Measurements from ENCODE around the gene GPR137B. TPM values are rescaled to one million over a fixed set of nuclear protein-coding genes. Genes with fewer than 3 reads are reported as not detected.
A peak's percentile ranks its signal among the peaks of the same experiment; 100 is the strongest.

Gene GPR137B
- total RNA-seq, 2 experiments from 2014 or later, result 4.9 to 5.0 TPM

DNA sequence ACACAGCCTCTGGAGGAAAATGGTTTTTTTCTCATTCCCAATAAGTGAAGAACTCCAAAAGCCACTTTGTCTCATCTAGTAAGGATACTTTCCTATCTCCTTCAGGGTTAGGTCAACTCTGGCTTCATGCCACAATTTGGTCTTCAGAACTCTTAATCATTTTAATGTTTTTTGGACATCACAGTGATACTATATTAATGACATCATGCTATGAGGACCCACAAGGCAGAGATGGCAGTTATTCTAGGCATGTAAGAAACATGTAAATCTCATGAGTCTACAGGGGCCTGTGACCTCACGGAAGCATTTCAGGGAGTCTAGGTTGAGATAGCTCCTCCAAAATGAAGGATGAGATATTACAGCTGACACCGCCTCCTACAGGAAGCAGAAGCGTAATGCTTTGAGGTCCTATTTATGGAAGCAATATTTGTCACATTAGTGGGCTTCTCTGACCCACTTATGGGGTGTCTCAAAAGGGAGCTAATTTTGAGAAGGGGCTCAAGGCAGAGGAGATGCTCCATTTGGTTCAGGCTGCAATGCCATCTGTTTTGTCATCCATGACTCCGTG, 5.0 kb upstream of the GPR137B start:
- Mint-ChIP-seq H3K4me1 (ENCODE audit: low read depth) (peaks cover 5% of the 10 kb centered on the region), H3K4me3 (no peak overlapping the region), H3K27me3 (ENCODE audit: low read depth) (peaks cover 70% of the 10 kb centered on the region), H3K36me3 (ENCODE audit: low read depth) (no peaks in the 10 kb centered on the region), H3K9me3 (ENCODE audit: insufficient read depth) (no peaks in the 10 kb centered on the region), H3K27ac (no peak overlapping the region)
- ATAC-seq (no peak), DNase-seq (no peak)
- POLR2A ChIA-PET, result interaction anchor here (0.7 kb wide), 1 partner anchor 73 kb away, joined by 3 read pairs; no protein-coding TSS in a partner anchor
- CTCF ChIA-PET, result interaction anchor here (0.7 to 1.4 kb wide), 6 partner anchors 9 to 165 kb away, joined by 3 to 6 read pairs (median 4); no protein-coding TSS in a partner anchor

DNA sequence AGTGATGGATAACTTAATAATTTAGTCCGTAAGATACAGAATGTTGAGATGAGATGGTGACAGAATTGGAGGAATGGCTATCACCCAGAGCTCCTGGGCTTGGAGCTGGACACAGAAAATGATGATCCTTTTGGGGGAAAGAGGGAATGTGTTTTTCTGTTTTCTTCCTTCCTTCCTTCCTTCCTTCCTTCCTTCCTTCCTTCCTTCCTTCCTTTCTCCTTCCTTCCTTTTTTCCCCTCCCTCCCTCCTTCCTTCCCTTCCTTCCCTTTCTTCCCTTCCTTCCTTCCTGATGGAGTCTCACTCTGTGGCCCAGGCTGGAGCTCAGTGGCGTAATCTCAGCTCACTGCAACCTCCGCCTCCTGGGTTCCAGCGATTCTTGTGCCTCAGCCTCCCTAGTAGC, 2.8 kb upstream of the GPR137B start:
- Mint-ChIP-seq H3K27me3 (ENCODE audit: low read depth) (peaks cover 60% of the 10 kb centered on the region), H3K36me3 (ENCODE audit: low read depth) (peaks cover 2% of the 10 kb centered on the region), H3K4me1 (ENCODE audit: low read depth) (peaks cover 17% of the 10 kb centered on the region), H3K9me3 (ENCODE audit: insufficient read depth) (no peaks in the 10 kb centered on the region), H3K27ac (no peak overlapping the region), H3K4me3 (no peak overlapping the region)
- CTCF ChIA-PET, result no interaction called here
- ATAC-seq (no peak), DNase-seq (no peak)
- POLR2A ChIA-PET, result no interaction called here

DNA sequence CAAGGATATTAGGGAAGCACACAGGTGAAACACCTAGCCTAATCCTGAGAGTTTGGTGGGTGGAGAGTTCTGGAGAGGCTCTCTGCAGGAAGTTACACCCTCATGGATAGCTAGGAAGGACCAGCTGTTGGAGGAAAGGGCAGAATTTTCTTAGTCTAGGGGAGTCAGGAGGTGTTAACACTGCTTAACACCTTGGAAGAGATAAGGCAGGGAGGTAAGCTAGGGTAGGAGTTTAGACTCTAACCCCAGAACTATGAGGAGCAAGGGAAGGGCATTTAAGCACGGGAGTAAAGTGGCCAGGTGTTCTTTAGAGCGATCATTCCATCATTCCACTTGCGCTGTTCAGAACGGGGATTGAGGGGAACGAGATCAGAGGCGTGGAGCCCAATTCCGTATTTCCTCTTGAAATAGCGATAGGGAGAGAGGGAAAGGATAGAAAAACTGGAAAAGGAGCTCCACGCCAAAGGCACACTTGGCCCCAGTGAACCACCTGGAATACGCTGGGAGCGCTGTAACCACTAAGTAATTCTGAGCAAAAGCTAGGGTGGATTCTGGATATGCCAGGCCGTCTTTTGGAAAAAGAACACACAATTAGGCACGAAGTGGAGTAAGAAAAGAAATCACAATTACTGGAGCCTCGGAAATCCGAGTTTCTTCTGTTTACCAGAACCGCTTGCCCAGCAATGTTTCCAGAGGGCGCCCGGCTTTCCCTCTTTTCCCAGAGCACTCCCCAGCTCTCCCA, 1.5 kb upstream of the GPR137B start:
- peaks cover 2% of the 10 kb centered on the region for H3K36me3 Mint-ChIP-seq (ENCODE audit: low read depth)
- no peak overlapping the region for H3K27ac Mint-ChIP-seq
- DNase-seq, result no peak
- H3K4me1 Mint-ChIP-seq (ENCODE audit: low read depth), result peaks cover 17% of the 10 kb centered on the region
- ATAC-seq, result no peak
- no peaks in the 10 kb centered on the region for H3K9me3 Mint-ChIP-seq (ENCODE audit: insufficient read depth)
- CTCF ChIA-PET, result interaction anchor here (1.2 kb wide), 1 partner anchor 358 kb away, joined by 3 read pairs; no protein-coding TSS in a partner anchor
- POLR2A ChIA-PET, result interaction anchor here (0.6 kb wide), 1 partner anchor 141 kb away, joined by 5 read pairs; no protein-coding TSS in a partner anchor
- H3K27me3 Mint-ChIP-seq (ENCODE audit: low read depth), result peaks cover 48% of the 10 kb centered on the region
- peak overlapping the region; percentile 79 for H3K4me3 Mint-ChIP-seq

GRCh38 chr1:236141447-236142252, 689 bp upstream of the GPR137B start:
- H3K27ac Mint-ChIP-seq, result no peak overlapping the region
- no peak for DNase-seq
- peaks cover 44% of the 10 kb centered on the region for H3K27me3 Mint-ChIP-seq (ENCODE audit: low read depth)

DNA sequence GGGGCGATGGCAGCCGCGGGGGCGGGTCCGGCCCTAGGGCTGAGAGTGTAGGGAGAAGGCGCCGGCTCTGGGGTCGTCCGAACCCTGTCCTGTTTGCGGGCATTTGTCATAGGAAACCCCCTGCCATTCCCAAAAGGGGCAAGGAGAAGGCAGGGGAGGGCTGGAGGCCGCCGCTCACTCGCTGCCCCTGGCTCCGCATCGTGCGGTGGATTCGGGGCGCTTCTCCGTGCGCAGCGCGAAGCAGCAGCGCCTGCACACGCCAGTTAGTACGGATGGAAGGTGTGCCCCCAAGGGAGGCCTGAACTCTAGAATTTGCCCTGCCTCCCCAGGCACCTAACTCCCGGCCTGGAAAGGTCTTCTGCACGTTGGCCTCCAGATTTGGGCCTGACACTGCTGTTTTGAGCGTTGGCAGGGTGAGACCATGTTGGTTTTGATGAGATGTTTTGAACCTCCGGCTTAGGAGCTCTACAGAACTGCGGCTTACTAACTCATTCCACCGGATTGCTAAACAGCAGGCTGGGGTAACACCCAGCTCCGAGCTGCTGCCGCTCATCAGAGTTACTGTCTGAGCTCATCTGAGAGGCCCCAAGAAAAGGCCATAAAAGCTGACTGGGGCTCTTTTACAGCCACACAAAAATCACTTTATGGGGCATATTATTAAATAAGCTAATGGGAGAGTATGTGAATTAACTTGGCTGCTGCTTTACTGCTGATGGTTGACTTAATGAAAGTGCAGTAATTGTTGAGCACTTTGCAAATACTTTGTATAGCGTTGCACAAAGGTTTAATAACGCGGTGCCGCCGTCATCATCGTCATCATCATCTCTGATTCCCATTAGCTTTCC, 987 bp downstream of the GPR137B start:
- POLR2A ChIA-PET, result interaction anchor here (0.9 to 2.1 kb wide), 2 partner anchors 13 to 282 kb away, joined by 3 to 4 read pairs; no protein-coding TSS in a partner anchor
- Mint-ChIP-seq H3K4me1 (ENCODE audit: low read depth) (peaks cover 17% of the 10 kb centered on the region), H3K27me3 (ENCODE audit: low read depth) (peaks cover 33% of the 10 kb centered on the region), H3K4me3 (peak overlapping the region; percentile 94), H3K36me3 (ENCODE audit: low read depth) (peaks cover 2% of the 10 kb centered on the region), H3K27ac (no peak overlapping the region), H3K9me3 (ENCODE audit: insufficient read depth) (no peaks in the 10 kb centered on the region)
- CTCF ChIA-PET, result interaction anchor here (0.7 to 0.9 kb wide), 3 partner anchors 36 to 138 kb away, joined by 3 read pairs; partner anchors contain the start of gene ERO1B
- ATAC-seq (peak; percentile 56), DNase-seq (peak; percentile 44)

More at GRCh38 chr1:236141447-236142252, 689 bp upstream of the GPR137B start:
- ChIA-PET POLR2A (interaction anchor here (0.6 to 2.1 kb wide), 2 partner anchors 15 to 142 kb away, joined by 4 to 5 read pairs; no protein-coding TSS in a partner anchor), CTCF (interaction anchor here (1.2 kb wide), 1 partner anchor 357 kb away, joined by 3 read pairs; no protein-coding TSS in a partner anchor)
- ATAC-seq, result peak; percentile 6
- Mint-ChIP-seq H3K9me3 (ENCODE audit: insufficient read depth) (no peaks in the 10 kb centered on the region), H3K4me3 (peak overlapping the region; percentile 79), H3K4me1 (ENCODE audit: low read depth) (peaks cover 17% of the 10 kb centered on the region), H3K36me3 (ENCODE audit: low read depth) (peaks cover 2% of the 10 kb centered on the region)

GRCh38 chr1:236144033-236144432, 1.7 kb downstream of the GPR137B start:
- ATAC-seq (no peak), DNase-seq (no peak)
- Mint-ChIP-seq H3K9me3 (ENCODE audit: insufficient read depth) (no peaks in the 10 kb centered on the region), H3K27ac (no peak overlapping the region), H3K4me3 (peak overlapping the region; percentile 94), H3K27me3 (ENCODE audit: low read depth) (peaks cover 26% of the 10 kb centered on the region), H3K4me1 (ENCODE audit: low read depth) (peaks cover 17% of the 10 kb centered on the region), H3K36me3 (ENCODE audit: low read depth) (peaks cover 2% of the 10 kb centered on the region)
- ChIA-PET CTCF (interaction anchor here (0.7 to 0.9 kb wide), 2 partner anchors 37 to 137 kb away, joined by 3 read pairs; partner anchors contain the start of gene ERO1B), POLR2A (interaction anchor here (2.1 kb wide), 1 partner anchor 12 kb away, joined by 4 read pairs; no protein-coding TSS in a partner anchor)

DNA sequence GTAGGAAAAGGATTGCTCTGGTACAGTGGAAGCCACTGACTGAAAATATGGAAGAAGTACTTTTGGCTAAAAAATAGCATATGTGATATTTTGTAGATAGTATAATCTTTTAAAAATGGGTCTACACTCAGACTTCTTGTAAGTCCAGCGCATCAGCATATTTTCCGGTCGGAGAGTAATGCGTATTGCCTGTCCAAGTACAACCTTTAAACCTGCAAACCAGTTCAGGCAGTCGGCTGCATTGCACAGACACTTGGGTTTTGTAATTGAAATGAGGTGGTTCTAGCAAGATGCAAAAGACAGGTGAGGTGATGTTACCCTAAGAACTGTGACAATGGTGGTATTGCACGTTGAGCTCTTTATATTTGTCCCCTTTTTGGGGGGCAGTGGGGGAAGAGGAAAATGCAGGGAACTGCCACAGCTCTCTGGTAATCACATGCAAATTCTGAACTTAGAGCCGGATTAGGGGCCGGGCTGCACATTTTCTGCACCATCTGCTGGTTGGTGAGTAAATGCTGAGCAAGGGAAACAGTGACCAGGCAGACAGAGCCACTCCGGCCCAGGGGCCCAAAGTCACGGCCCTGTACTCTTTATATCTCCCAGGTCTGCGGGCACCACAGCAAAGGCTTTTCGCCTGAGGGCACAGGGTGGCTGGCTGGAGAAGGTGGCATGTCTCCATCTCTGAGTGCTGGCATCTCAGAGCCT, 2.3 kb downstream of the GPR137B start:
- Mint-ChIP-seq H3K4me3 (no peak overlapping the region), H3K27ac (no peak overlapping the region), H3K4me1 (ENCODE audit: low read depth) (peaks cover 17% of the 10 kb centered on the region), H3K27me3 (ENCODE audit: low read depth) (peaks cover 22% of the 10 kb centered on the region), H3K36me3 (ENCODE audit: low read depth) (peaks cover 2% of the 10 kb centered on the region), H3K9me3 (ENCODE audit: insufficient read depth) (no peaks in the 10 kb centered on the region)
- ChIA-PET CTCF (no interaction called here), POLR2A (no interaction called here)
- ATAC-seq, result no peak
- DNase-seq, result no peak

- Mint-ChIP-seq H3K27ac (no peak overlapping the region), H3K36me3 (ENCODE audit: low read depth) (peaks cover 2% of the 10 kb centered on the region), H3K27me3 (ENCODE audit: low read depth) (peaks cover 2% of the 10 kb centered on the region), H3K9me3 (ENCODE audit: insufficient read depth) (no peaks in the 10 kb centered on the region), H3K4me1 (ENCODE audit: low read depth) (peaks cover 12% of the 10 kb centered on the region), H3K4me3 (no peak overlapping the region)
- DNase-seq (no peak), ATAC-seq (no peak)
- ChIA-PET POLR2A (no interaction called here), CTCF (interaction anchor here (1.4 kb wide), 1 partner anchor 10 kb away, joined by 3 read pairs; no protein-coding TSS in a partner anchor)
These were observed 4.7 kb downstream of the GPR137B start for GRCh38 chr1:236147068-236147467.

GRCh38 chr1:236147521-236148469, 5.5 kb downstream of the GPR137B start:
- peaks cover 10% of the 10 kb centered on the region for H3K4me1 Mint-ChIP-seq (ENCODE audit: low read depth)
- ChIA-PET POLR2A (no interaction called here), CTCF (interaction anchor here (1.4 kb wide), 1 partner anchor 11 kb away, joined by 3 read pairs; no protein-coding TSS in a partner anchor)
- H3K4me3 Mint-ChIP-seq, result no peak overlapping the region
- no peak for DNase-seq
- no peak for ATAC-seq
- H3K27me3 Mint-ChIP-seq (ENCODE audit: low read depth), result no peaks in the 10 kb centered on the region
- no peak overlapping the region for H3K27ac Mint-ChIP-seq
- H3K9me3 Mint-ChIP-seq (ENCODE audit: insufficient read depth), result no peaks in the 10 kb centered on the region
- H3K36me3 Mint-ChIP-seq (ENCODE audit: low read depth), result no peaks in the 10 kb centered on the region

DNA sequence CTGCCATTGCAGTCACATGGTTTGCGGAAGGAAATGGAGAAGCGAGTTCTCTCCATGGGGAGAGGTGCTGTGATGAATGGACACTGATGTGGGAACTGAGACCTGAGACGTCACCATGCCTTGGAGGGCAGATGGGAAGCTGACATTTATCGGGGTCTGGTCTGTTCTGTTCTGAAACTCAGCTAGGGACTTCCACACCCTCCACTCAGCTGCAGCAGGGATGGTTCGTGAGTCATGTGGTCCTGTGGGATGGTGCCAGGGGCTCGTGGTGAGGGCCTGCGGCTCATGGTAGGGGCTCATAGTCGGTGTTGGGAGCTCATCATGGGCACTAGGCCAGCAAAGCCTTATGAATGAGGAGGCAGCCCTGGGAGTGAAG, 6.1 kb downstream of the GPR137B start:
- Mint-ChIP-seq H3K27ac (no peak overlapping the region), H3K9me3 (ENCODE audit: insufficient read depth) (no peaks in the 10 kb centered on the region), H3K4me3 (no peak overlapping the region), H3K4me1 (ENCODE audit: low read depth) (peaks cover 7% of the 10 kb centered on the region), H3K27me3 (ENCODE audit: low read depth) (no peaks in the 10 kb centered on the region), H3K36me3 (ENCODE audit: low read depth) (no peaks in the 10 kb centered on the region)
- DNase-seq (no peak), ATAC-seq (no peak)
- POLR2A ChIA-PET, result no interaction called here
- CTCF ChIA-PET, result no interaction called here
